HG03095 (cell line): ENCODE results near the gene PACRGL.
"Not testable (repeated sequence)": the region's sequence is repeated elsewhere in the genome, so short reads cannot be mapped to it uniquely, and the experiment has no call there.

Experiments
- ATAC-seq: cut with Tn5 transposase; IDR thresholded peaks from one replicate; pipeline ENCODE4 v1.9.1; 2021; ENCODE audit warnings: moderate library complexity; ENCODE audit not compliant: unreplicated experiment

Gene PACRGL

GRCh38 chr4:20723019-20723418, 22.8 kb downstream of the PACRGL start:
- no peak for ATAC-seq

- ATAC-seq: no peak
These were observed 23.2 kb downstream of the PACRGL start for GRCh38 chr4:20723463-20723862.

- ATAC-seq: no peak
These were observed 24.7 kb downstream of the PACRGL start for GRCh38 chr4:20724915-20725314.

GRCh38 chr4:20735931-20736330, 35.7 kb downstream of the PACRGL start:
- ATAC-seq: no peak

GRCh38 chr4:20746000-20746399, 45.7 kb downstream of the PACRGL start:
- ATAC-seq: not testable (repeated sequence)

GRCh38 chr4:20752641-20753040, 52.4 kb downstream of the PACRGL start:
- ATAC-seq: no peak

- ATAC-seq: no peak
These were observed 53.8 kb downstream of the PACRGL start for GRCh38 chr4:20754036-20754435.

GRCh38 chr4:20760053-20760452, 59.8 kb downstream of the PACRGL start:
- ATAC-seq: no peak

GRCh38 chr4:20761382-20761781, 61.1 kb downstream of the PACRGL start:
- no peak for ATAC-seq

- ATAC-seq: no peak
These were observed 61.6 kb downstream of the PACRGL start for GRCh38 chr4:20761826-20762225.

- no peak for ATAC-seq
These were observed 64.2 kb downstream of the PACRGL start for GRCh38 chr4:20764366-20764992.

- no peak for ATAC-seq
These were observed 73.1 kb downstream of the PACRGL start for GRCh38 chr4:20773144-20773997.

- ATAC-seq: no peak
These were observed 78.6 kb downstream of the PACRGL start for GRCh38 chr4:20778896-20779295.

GRCh38 chr4:20783134-20783533, 82.9 kb downstream of the PACRGL start:
- ATAC-seq: not testable (repeated sequence)

- no peak for ATAC-seq
These were observed 87.8 kb downstream of the PACRGL start for GRCh38 chr4:20787940-20788665.
